Stimulated activated CD4-positive, alpha-beta T cell treated with anti-CD3 and anti-CD28 coated beads, Interleukin-2, amount 100 ng/mL, for 4 hours (primary cell): ENCODE measurements around the gene PSD4.

ENCODE experiments used
- DNase-seq: peaks from one replicate; pipeline ENCODE4 v3.0.0-alpha.2; 2020; ENCODE audit warnings: low read depth

PSD4 gene

GRCh38 chr2:113238871-113239839 is 65.4 kb downstream of the PSD4 start:
- DNase-seq: no peak

- DNase-seq: no peak
Measured at GRCh38 chr2:113240150-113240914, 66.6 kb downstream of the PSD4 start.

- DNase-seq: peak; percentile 37
Measured at GRCh38 chr2:113240915-113241911, 67.4 kb downstream of the PSD4 start.

GRCh38 chr2:113242327-113242726 is 68.6 kb downstream of the PSD4 start:
- no peak for DNase-seq

GRCh38 chr2:113245276-113245711 is 71.5 kb downstream of the PSD4 start:
- DNase-seq: no peak

GRCh38 chr2:113246606-113247005 is 72.8 kb downstream of the PSD4 start:
- no peak for DNase-seq

- DNase-seq: peak; percentile 50
Measured at GRCh38 chr2:113248997-113249770, 75.4 kb downstream of the PSD4 start.

- no peak for DNase-seq
Measured at GRCh38 chr2:113251118-113251517, 77.3 kb downstream of the PSD4 start.

- DNase-seq: no peak
Measured at GRCh38 chr2:113252047-113252590, 78.3 kb downstream of the PSD4 start.

- DNase-seq: no peak
Measured at GRCh38 chr2:113253453-113253852, 79.7 kb downstream of the PSD4 start.

GRCh38 chr2:113255140-113256070 is 81.6 kb downstream of the PSD4 start:
- no peak for DNase-seq

GRCh38 chr2:113257516-113258264 is 83.9 kb downstream of the PSD4 start:
- DNase-seq: no peak

GRCh38 chr2:113258471-113259147 is 84.8 kb downstream of the PSD4 start:
- no peak for DNase-seq
